DND-41 (cell line): Measurements from ENCODE around the gene TAS1R3.

ENCODE experiments used
- EZH2 ChIP-seq: IDR thresholded peaks from 3 replicates; pipeline ENCODE4 v1.6.1; 2012; ENCODE audit warnings: borderline replicate concordance, low read depth, mild to moderate bottlenecking, moderate library complexity, low read length, inconsistent platforms; ENCODE audit not compliant: severe bottlenecking
- TF ChIP-seq, protein P1 (sequence below): IDR thresholded peaks from 2 replicates; pipeline ENCODE4 v1.5.1; 2012; ENCODE audit warnings: borderline replicate concordance, low read length, moderate library complexity, mild to moderate bottlenecking; ENCODE audit not compliant: poor library complexity, severe bottlenecking; ENCODE audit errors: extremely low read depth

DNA sequence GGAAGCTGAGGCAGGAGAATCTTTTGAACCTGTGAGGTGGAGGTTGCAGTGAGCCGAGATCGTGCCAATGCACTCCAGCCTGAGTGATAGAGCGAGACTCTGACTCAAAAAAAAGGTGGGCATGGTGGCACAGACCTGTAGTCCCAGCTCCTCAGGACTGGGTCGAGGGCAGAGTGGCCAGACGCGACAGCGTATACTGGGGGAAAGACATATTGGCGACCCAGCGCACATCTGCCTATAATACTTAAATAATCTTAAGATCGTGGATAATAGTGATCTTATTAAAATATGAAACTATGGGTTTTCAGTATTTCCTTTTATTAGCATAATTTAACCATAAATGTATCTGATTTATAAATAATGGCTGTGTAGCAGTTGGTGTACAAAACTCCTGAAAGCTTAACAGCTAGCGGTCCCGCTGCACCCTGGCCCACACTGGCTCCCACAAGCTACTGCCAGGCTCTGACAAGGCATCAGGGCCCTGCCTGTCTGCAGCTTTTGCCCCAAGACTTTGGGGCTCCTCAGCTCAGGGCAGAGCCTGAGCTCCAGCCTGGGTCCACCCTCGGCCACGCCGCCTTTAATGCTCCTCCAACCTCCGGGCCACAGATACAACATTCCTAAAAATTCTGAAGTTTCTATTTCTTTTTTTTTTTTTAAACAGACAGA lies 46.6 kb downstream of the TAS1R3 start:
- TF ChIP-seq, protein P1, sequence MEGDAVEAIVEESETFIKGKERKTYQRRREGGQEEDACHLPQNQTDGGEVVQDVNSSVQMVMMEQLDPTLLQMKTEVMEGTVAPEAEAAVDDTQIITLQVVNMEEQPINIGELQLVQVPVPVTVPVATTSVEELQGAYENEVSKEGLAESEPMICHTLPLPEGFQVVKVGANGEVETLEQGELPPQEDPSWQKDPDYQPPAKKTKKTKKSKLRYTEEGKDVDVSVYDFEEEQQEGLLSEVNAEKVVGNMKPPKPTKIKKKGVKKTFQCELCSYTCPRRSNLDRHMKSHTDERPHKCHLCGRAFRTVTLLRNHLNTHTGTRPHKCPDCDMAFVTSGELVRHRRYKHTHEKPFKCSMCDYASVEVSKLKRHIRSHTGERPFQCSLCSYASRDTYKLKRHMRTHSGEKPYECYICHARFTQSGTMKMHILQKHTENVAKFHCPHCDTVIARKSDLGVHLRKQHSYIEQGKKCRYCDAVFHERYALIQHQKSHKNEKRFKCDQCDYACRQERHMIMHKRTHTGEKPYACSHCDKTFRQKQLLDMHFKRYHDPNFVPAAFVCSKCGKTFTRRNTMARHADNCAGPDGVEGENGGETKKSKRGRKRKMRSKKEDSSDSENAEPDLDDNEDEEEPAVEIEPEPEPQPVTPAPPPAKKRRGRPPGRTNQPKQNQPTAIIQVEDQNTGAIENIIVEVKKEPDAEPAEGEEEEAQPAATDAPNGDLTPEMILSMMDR, result no peak
- no peak for TF ChIP-seq EZH2
